Activated effector memory CD4-positive, alpha-beta T cell treated with anti-CD3 and anti-CD28 coated beads, Interleukin-2, amount 50 U/mL, for 16 hours (primary cell): ENCODE results near the gene POU4F3.

Experiments
- DNase-seq: peaks from one replicate; pipeline ENCODE4 v3.0.0-alpha.2; 2020

POU4F3 gene

GRCh38 chr5:146340260-146341081 is 1.8 kb downstream of the POU4F3 start:
- no peak for DNase-seq

- DNase-seq = no peak
These were observed 3.2 kb downstream of the POU4F3 start for GRCh38 chr5:146341854-146342253.

- DNase-seq = no peak
These were observed 3.9 kb downstream of the POU4F3 start for GRCh38 chr5:146342519-146342881.

- no peak for DNase-seq
These were observed 4.5 kb downstream of the POU4F3 start for GRCh38 chr5:146342882-146343865.

DNA sequence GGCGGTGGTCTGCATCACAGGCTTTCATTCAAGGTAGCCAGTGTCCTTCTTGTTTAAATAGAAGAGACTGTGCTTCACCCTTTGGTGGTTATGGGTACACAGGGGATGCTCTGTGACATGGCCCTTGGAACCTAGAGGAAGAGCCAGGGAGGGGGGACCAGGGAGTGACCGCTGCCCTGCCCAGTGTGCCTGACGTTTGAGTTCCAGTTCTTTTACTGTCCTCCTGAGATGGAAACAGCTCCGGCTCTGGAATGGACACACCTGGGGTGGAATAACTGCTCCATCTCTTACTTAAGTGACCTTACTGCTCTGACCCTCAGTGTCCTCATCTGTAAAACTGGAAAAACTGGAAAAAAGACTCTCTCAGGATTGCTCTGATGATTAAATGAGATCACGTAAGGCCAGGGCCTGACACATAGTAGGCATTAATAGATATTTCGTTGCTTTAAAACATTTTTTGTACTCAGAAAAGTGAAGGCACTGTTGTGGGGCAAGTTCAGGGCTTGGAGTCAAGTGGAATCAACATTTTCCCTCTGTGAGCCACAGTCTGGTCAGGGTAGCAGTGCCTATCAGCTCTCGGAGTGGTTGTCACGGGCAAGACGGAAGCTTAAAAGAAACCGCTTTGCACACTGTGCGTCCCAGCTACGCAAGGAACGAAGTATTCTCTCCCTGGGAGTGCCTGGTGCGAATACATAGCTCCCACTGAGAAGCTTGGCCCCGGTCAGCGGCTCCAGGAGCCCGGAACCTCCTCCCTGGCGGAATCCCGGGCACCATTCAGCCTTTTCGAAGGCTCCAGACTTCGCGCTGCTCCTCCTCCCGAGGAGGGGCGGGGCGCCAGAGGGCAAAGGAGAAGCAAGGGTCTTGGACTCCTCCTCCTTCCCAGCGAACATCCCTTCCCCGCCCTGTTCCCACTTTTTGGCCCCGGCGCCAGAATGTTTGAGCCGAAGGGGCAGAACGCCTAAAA is 5.8 kb downstream of the POU4F3 start:
- no peak for DNase-seq

- DNase-seq = no peak
These were observed 6.6 kb downstream of the POU4F3 start for GRCh38 chr5:146345240-146345577.

DNA sequence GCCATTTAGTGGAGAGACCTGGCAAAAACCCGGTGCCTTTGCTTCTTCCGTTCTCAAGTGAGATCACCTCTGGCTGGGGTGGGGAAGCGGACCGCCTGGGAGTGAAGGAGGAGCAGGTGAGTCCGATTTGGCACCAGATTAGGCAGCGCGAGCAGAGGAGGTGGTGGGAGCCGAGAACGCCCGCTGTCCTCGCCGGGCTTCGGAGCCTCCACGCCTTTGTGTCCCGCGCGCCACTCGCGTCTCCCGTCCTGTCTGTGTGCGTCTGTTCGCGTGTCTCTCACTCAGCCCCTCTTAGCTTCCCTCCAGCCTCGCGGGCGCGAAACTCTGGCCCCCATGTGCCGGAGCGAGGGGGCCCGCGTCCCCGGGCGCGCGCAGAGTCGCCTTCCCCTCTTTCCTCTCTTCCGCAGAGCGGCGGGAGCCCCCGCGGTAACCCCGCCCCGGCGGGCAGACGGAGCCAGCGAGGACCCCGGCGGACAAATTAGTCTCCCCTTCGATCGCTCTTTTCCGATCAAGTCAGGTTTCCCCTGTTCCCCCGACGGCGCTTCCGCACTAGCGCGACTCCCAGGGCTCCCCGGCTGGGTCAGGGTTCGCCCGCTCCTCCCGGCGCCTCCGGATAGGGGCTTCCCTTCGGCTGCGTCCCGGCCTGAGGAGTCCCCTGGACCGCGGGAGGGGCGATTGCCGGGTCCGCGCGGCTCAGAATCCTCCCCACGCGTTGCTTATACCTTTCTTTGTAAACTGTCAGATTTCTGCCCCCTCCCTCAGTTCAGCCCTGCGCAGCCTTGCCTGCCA is 7.1 kb downstream of the POU4F3 start:
- no peak for DNase-seq

DNA sequence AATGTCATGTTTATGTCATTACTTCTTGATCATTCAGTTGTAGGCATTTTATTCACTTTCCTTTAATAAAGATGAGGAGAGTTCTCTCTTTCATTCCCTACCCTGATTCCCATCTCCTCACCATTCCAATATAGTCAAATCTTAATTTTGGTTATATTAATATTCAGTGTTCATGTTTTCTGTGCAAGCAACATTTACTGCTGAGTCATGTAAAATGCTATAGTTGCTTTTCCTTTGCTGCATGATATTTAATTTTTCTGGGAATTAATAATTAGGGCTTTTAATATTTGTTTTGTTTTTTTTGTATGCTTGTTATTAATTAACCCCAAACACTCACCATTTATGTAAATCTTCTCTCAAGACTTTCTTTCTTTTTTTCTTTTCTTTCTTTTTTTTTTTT is 18.5 kb downstream of the POU4F3 start:
- DNase-seq = no peak

- no peak for DNase-seq
These were observed 21.2 kb downstream of the POU4F3 start for GRCh38 chr5:146359836-146360235.

DNA sequence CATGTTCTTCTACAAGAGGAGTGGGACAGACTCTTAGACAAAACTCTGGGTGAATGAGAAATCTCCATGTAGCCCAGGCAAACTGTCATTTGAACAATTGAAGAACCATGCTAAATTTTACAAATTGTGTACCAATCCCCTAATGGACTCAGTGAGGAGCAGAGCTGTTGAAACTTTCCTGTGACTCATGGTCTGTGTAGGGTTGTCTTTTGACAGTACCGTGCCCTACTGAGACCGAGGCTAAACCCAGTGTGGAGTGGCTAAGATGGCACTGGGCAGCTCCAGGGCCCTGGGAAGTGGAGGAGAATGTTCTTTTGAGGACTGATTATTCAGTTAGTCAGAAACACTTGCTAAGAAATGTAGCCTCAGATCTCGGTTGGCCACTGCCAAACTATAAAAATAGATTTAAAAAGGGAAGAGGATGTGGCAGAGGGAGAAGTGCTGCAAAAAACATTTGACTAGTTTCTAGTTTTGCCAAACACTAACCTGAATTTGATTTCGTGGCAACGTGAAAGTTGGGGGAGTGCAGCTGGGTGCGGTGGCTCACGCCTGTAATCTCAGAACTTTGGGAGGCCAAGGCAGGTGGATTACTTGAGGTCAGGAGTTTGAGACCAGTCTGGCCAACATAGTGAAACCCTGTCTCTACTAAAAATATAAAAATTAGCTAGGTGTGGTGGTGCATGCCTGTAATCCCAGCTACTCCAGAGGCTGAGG is 24.7 kb downstream of the POU4F3 start:
- DNase-seq = no peak

GRCh38 chr5:146365618-146366017 is 27.0 kb downstream of the POU4F3 start:
- DNase-seq = no peak

- no peak for DNase-seq
These were observed 28.3 kb downstream of the POU4F3 start for GRCh38 chr5:146366904-146367303.

GRCh38 chr5:146368137-146368536 is 29.5 kb downstream of the POU4F3 start:
- no peak for DNase-seq

DNA sequence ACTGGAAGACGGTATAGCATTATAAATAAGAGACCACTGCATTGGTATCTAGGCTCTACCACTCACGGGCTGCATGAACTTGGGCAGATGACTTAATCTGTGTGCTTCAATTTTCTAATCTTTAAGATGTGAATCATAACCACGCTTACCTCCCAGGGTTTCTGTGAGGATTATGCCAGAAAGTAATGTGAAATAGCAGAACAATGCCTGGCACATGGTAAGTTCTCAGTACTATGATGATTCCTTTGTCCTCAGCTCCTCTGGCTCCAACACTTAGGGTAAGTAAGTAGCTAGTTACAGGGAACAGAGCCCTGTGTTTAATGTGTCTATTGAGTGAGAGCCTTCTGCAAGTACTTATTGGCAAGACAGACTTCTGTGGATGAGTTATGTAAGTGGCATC is 31.1 kb downstream of the POU4F3 start:
- DNase-seq = no peak

DNA sequence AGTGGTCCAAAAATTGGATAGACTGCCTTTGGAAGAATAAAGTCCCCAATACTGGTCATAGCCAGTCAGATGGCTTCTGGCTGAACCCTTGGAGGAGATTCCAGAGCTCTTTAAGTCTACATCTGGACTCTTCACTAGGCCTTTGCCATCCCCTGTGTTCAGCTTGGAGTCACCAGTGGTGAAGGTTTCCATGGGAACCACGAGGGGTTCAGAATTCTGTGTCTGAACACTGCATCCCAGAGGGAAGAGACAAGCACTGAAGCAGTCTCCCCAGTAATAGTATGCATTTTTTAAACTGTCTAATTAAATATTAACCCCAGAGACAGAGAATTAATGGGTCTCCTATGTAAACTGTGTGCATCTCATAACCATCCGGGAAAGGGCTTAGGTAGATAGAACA is 38.2 kb downstream of the POU4F3 start:
- no peak for DNase-seq

DNA sequence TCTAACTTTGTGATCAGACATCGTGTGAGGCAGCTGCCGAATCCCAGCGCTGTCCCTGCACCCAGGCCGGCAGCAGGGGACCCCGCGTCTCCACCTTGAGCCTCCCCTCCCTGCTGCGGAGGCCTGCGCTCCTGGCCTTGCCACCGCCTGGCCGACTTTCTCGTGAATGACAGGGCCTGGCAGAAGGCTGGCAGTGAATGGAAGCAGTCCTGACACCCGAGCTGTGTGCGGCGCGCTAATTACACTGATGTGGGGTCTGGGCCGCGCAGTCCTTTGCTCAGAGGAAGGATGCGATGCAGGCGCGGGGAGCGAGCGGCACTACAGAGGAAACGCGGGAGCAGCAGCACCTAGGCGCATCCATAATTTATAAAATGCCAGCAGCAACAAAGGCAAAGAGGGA is 40.3 kb downstream of the POU4F3 start:
- no peak for DNase-seq

GRCh38 chr5:146380714-146381113 is 42.1 kb downstream of the POU4F3 start:
- no peak for DNase-seq

DNA sequence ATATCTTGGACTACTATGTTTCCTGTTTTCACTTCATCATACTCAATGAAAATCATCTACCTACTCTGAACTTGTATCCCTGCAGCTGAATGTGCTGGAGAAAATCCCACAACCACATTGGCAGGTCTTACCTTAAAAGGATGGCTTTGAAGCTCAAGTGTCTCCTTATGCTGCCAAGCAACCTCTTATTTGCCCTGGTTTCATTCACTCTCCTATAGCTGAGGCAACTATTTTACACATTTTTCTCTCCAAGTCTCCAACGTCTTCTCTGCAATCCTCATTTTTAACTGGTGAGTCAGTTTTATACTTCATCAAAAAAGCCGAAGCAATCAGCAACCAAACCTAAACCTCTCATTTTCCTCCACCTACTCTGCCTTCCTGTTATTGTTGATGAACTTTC is 49.7 kb downstream of the POU4F3 start:
- DNase-seq = no peak

DNA sequence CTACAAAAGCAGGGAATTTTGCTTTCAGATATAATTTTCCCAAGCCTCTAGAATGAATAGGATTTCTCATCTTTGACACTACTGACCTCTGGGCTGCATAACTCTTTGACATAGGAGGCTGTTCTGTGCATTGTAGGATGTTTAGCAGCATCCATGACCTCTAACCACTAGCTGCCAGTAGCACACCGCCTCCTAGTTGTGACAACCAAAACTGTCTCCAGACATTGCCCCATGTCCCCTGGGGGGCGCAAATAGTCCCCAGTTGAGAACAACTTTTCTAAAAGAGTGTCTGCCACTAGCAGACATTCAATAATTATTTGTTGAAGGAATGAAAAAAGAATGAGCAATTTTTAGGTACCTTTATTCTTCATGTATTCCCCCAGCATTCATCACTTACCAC is 51.8 kb downstream of the POU4F3 start:
- DNase-seq = no peak
